Measurements from ENCODE around the gene PPP3CB.

PPP3CB gene

GRCh38 chr10:73413528-73414229 is 82.1 kb downstream of the PPP3CB start, which contains the start of gene ANXA7:
Gene ANXA7, minus strand, starts transcription at chr10:73414058. Its CDS starts 13,202 bp downstream, at chr10:73400856.
- peak within 1 kb of the TSS; percentile 90 for H3K4me3 ChIP-seq (ENCODE audit: control insufficient read depth, low read depth, low read length)
- DNase-seq (ENCODE audit: low read depth), result peak; percentile 72
- TF ChIP-seq CTCF (conservative IDR thresholded peaks at IDR 0.05; ENCODE audit: control insufficient read depth, insufficient read depth, low read depth, low read length), result no peak

- DNase-seq (ENCODE audit: low read depth), result no peak
- peak overlapping the region; percentile 90 for H3K4me3 ChIP-seq (ENCODE audit: control insufficient read depth, low read depth, low read length)
- TF ChIP-seq CTCF (conservative IDR thresholded peaks at IDR 0.05; ENCODE audit: control insufficient read depth, insufficient read depth, low read depth, low read length), result no peak
These were observed 82.7 kb downstream of the PPP3CB start for GRCh38 chr10:73413108-73413527.

- DNase-seq (ENCODE audit: low read depth), result no peak
These were observed 84.9 kb downstream of the PPP3CB start for GRCh38 chr10:73410897-73411296.

GRCh38 chr10:73408978-73409521 is 86.8 kb downstream of the PPP3CB start:
- TF ChIP-seq CTCF (conservative IDR thresholded peaks at IDR 0.05; ENCODE audit: control insufficient read depth, insufficient read depth, low read depth, low read length), result no peak
- H3K4me3 ChIP-seq (ENCODE audit: control insufficient read depth, low read depth, low read length), result no peak overlapping the region
- no peak for DNase-seq (ENCODE audit: low read depth)

More at GRCh38 chr10:73410897-73411296, 84.9 kb downstream of the PPP3CB start:
- TF ChIP-seq CTCF (conservative IDR thresholded peaks at IDR 0.05; ENCODE audit: control insufficient read depth, insufficient read depth, low read depth, low read length), result no peak
- no peak overlapping the region for H3K4me3 ChIP-seq (ENCODE audit: control insufficient read depth, low read depth, low read length)

GRCh38 chr10:73408061-73408460 is 87.8 kb downstream of the PPP3CB start:
- DNase-seq (ENCODE audit: low read depth), result peak; percentile 22
- TF ChIP-seq CTCF (conservative IDR thresholded peaks at IDR 0.05; ENCODE audit: control insufficient read depth, insufficient read depth, low read depth, low read length), result no peak
- no peak overlapping the region for H3K4me3 ChIP-seq (ENCODE audit: control insufficient read depth, low read depth, low read length)

GRCh38 chr10:73407495-73407894 is 88.3 kb downstream of the PPP3CB start:
- H3K4me3 ChIP-seq (ENCODE audit: control insufficient read depth, low read depth, low read length), result no peak overlapping the region
- TF ChIP-seq CTCF (conservative IDR thresholded peaks at IDR 0.05; ENCODE audit: control insufficient read depth, insufficient read depth, low read depth, low read length), result no peak
- DNase-seq (ENCODE audit: low read depth), result no peak
